ENCODE data around the gene IGFBP3. TPM values are rescaled to one million over a fixed set of nuclear protein-coding genes. Genes with fewer than 3 reads are reported as not detected.

The IGFBP3 gene
- total and polyA plus RNA-seq, 2 of the 13 experiments (the other 11 are each of a cell fraction or from before 2014, with no cell fraction given): 57.5 TPM; not detected in 1

GRCh38 chr7:45927721-45928120, 6.6 kb upstream of the IGFBP3 start:
- DNase-seq (ENCODE audit: low spot score) (no peak), FAIRE-seq (no peak), ATAC-seq (no peak)
- Histone ChIP-seq H2AFZ (ENCODE audit: low read length) (no peak overlapping the region), H3K27me3 (ENCODE audit: control insufficient read depth in 1 of 2, insufficient read depth in 2 of 2, low read length in 2 of 2) (peaks cover 1 to 14% of the 10 kb centered on the region in 2 experiments; a peak in 2 of 5 replicates), H3K4me2 (ENCODE audit: low read depth, low read length) (no peak overlapping the region), H3K4me3 (replicated peaks in 1 of 3; ENCODE audit: insufficient read depth in 1 of 3, low read depth in 2 of 3, low read length in 3 of 3) (no peak overlapping the region), H3K9ac (ENCODE audit: insufficient read depth, low read depth, low read length) (no peak overlapping the region), H3K27ac (ENCODE audit: extremely low read length, insufficient read depth, low read length) (no peak overlapping the region), H3K36me3 (replicated peaks in 1 of 2; ENCODE audit: control insufficient read depth in 1 of 2, insufficient read depth in 2 of 2, low read length in 2 of 2) (no peaks in the 10 kb centered on the region), H4K20me1 (ENCODE audit: insufficient read depth, low read length) (no peaks in the 10 kb centered on the region), H3K79me2 (ENCODE audit: insufficient read depth, low read length) (no peaks in the 10 kb centered on the region), H3K9me3 (ENCODE audit: low read length) (no peaks in the 10 kb centered on the region), H3K4me1 (ENCODE audit: insufficient read depth, low read length) (peaks cover 4% of the 10 kb centered on the region; the same call in 1 of the 2 replicates)
- WGBS (ENCODE audit: low lambda C conversion rate): 33% methylated on average over 3 of the region's 3 CpGs
- ChIA-PET POLR2A (no interaction called here), CTCF (ENCODE audit: low intra/inter-chr PET ratio, low total read pairs) (no interaction called here)
- intact Hi-C loops (cut with micrococcal nuclease; ENCODE audit: unreplicated experiment) (loop anchor here (10.0 kb wide), 1 partner anchor 287 kb away; no protein-coding TSS in a partner anchor), in situ Hi-C loops (cut with HindIII; ENCODE audit: extremely low pct_ligation_motif_present, low pct_unique_long_range_greater_than_20kb) (loop anchor here (25.0 kb wide), 1 partner anchor 185 kb away; no protein-coding TSS in a partner anchor)
- no TSS peak for BruUV-seq (replicated peaks)
- TF ChIP-seq KLF12 (CRISPR knock-in tag; IDR thresholded peaks at IDR 0.05; ENCODE audit: borderline replicate concordance): no peak
- TF ChIP-seq CREBL2 (CRISPR knock-in tag; IDR thresholded peaks at IDR 0.05; ENCODE audit: borderline replicate concordance): no peak
- no peak for TF ChIP-seq ZNF781 (CRISPR knock-in tag; IDR thresholded peaks at IDR 0.05; ENCODE audit: borderline replicate concordance, not compliant biosample characterization)
- no peak for TF ChIP-seq ELF4 (CRISPR knock-in tag; IDR thresholded peaks at IDR 0.05; ENCODE audit: borderline replicate concordance)
- no peak for TF ChIP-seq ZNF318 (CRISPR knock-in tag; IDR thresholded peaks at IDR 0.05)
- no peak for TF ChIP-seq RARA (CRISPR knock-in tag; IDR thresholded peaks at IDR 0.05)
- no peak for TF ChIP-seq ZNF251 (CRISPR knock-in tag; IDR thresholded peaks at IDR 0.05)
- TF ChIP-seq ZNF30 (CRISPR knock-in tag; IDR thresholded peaks at IDR 0.05): no peak
- TF ChIP-seq ONECUT2 (CRISPR knock-in tag; IDR thresholded peaks at IDR 0.05): no peak
- no peak for TF ChIP-seq ATF3 (CRISPR knock-in tag; IDR thresholded peaks at IDR 0.05)
- TF ChIP-seq JUND (CRISPR knock-in tag; IDR thresholded peaks at IDR 0.05): no peak

All from HepG2 (cell line).